Stimulated activated CD8-positive, alpha-beta memory T cell treated with anti-CD3 and anti-CD28 coated beads, Interleukin-12 subunit alpha, Interleukin-12 subunit beta, amount 100 ng/mL, for 1 hour (primary cell): Measurements from ENCODE around the gene LOX.

Experiments used
- DNase-seq: peaks from one replicate; pipeline ENCODE4 v3.0.0-alpha.2; 2020; ENCODE audit warnings: low read depth

Gene LOX, protein sequence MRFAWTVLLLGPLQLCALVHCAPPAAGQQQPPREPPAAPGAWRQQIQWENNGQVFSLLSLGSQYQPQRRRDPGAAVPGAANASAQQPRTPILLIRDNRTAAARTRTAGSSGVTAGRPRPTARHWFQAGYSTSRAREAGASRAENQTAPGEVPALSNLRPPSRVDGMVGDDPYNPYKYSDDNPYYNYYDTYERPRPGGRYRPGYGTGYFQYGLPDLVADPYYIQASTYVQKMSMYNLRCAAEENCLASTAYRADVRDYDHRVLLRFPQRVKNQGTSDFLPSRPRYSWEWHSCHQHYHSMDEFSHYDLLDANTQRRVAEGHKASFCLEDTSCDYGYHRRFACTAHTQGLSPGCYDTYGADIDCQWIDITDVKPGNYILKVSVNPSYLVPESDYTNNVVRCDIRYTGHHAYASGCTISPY

GRCh38 chr5:122078116-122079110 is at the start of gene LOX:
Gene LOX, minus strand, starts transcription at chr5:122078259. Its CDS starts 274 bp downstream, at chr5:122077985.
- DNase-seq: no peak

DNA sequence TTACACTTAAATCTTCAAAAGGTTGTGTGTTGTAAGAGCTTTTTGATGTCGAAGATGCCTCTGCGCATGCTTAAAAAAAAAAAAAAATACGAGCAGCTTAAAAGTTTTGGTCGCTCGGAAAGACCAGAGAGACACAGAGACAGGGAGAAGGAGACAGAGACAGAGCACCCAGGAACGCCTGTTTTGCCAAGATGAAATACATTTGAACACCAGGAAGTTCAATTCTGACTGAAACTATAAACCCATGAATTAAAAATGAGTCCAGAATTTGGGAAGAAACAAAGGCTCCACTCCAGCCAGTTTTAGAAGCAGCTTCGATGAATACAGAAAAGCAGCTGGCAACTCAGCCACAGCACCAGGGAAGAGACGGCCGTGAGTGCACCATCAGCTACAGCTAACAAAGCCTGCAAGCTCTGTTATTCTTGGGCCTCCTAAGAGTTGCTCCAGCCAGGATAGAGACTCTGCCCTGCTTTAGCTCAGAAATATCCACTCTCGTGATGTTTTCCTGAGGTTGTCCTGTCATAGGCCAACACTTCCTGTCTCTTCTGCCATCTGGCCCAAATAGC is 48.8 kb upstream of the LOX start:
- no peak for DNase-seq

- no peak for DNase-seq
Observed at GRCh38 chr5:122126177-122126755, 48.2 kb upstream of the LOX start.

GRCh38 chr5:122124766-122125165 is 46.7 kb upstream of the LOX start:
- no peak for DNase-seq

DNA sequence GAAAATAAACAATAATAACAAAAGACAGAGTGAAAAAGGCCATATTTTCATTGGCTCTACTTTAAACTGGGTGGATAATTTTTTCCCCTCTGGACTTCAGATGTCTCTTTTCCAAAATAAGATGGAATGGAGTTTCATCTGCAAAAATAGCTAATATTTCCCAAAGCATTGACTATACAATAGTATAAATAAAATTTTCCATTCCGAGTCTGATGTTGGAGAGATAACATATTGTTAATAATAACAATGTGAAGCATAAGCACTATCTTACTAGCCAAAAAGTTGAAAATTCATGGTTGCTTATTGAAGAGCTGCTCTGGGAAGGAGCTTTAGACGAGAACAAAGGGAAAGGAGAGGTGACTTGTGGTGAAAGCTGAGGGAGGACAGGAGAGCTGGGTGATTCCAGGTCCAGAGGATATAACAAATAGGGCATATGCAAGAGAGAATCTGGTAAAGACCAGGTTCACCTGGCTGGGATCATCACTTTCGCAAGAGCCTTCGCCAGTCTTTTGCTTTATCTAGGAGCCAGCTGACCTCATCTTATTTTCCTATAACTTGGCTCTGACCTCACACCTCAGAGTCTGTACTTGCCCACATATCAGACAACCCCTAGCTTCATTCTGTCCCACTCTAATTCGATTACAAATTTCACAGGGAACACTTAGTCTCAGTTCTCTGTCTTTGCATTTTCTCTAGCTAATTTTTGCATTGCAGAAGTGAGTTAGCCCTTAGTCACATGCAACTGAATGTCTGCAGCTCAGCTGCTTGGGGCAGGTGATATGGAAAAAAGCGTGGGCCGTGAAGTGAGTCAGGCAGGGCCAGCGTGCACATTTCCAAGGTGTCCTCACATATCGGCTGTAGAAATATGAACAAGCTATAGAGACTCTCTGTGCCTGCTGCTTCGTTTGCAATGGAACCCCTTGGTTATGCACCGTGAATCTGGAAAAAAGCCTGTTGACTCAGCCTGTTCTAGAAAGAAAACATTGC is 43.7 kb upstream of the LOX start:
- no peak for DNase-seq

DNA sequence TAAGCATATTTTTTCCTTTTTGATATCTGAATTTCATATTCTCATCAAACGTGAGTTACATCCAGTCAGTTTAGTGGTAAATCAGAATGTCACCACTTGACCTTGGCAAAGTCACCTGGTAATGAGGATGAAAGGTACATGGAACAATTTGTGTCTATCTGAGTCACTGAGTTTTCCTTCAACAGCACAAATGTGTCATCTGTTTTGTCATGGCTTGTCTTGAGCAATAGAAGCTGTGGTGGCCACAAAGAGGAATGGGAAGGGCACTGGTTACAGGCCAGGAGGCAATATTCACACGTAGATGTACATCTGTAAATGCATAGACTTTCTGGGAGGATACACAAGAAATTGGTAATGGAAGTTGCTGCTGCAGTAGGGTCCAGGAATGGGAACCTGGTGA is 42.9 kb upstream of the LOX start:
- no peak for DNase-seq

DNA sequence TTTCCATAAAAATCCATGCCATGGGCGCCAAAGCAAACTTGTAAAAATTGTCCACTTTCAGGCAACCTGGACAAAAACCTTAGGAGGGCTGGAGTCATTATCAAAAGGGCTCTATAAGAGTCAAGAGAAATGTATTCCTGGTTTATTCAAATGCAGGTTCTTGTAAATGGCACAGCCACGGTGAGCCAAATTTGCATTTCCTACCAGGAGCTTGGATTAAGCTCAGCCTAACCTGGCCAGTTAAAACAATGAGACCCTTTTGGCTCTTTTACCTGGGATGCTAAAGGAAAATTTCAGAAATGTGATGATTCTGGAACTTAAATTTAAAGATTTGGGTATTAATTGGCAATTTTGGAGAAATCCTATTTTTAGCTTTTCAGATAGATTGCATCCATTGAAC is 42.4 kb upstream of the LOX start:
- no peak for DNase-seq

DNA sequence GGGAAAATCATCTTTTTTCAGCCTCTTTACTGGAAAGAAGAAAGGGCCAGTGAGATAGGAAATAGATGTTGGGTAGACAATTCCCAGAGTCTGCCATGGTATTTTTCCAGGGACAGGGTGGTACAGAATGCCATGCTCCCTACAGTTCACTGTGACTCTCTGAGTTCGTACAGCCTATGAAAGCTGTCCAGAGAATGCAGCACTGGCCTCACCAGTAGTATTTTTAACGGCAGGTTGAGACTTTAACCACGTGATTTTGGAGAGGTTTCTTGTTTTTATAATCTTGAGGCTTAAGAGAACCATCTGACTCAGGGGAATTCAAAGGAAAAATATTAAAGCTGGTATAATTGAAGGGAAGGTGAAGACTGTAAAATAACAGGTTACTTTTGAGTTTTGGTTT is 41.1 kb upstream of the LOX start:
- DNase-seq: no peak

DNA sequence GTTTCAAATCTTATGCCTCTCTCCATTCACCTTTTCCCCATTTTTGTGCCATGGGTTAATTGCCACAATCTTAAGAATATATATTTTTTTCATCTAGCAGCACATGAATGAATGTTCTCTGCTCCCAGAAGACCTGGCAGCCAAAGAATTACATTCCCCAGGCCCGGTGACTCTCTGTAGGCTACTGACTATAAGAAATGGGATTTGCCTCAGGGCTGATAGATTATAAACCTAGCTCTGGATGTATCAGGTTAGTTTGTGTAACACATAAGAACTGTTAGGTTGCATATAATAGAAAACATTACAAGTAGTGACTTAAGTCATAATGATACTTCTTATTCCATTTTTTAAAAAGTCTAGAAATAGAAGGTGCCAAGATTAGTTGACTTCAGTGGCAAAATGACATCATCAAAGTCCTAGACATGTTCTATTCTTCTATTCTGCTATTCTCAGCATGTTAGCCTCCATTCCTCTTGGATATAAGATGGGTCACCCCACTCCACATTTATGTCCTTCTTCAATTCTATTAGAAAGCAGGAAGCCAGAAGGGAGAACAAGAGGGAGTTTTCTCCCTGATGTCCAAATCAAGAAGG is 40.4 kb upstream of the LOX start:
- no peak for DNase-seq

DNA sequence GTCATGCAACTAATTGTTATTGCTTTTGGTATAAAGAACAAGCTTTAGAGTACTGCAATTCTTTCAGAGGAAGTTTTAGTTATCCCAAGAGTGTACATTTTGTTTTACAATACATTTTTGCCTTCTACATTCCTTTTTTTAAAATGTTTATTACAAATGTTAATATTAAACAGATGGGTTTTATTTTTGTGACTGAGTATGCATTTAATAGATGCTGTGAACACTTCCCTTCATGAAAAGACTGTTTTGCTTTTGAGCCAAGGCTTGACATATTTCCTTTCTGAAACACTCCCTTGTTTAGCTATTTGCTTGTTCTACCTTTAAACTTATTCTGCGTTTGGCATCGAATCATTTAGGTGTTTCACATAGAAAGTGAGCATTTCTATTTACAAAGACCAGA is 36.4 kb upstream of the LOX start:
- no peak for DNase-seq

GRCh38 chr5:122112733-122113558 is 34.9 kb upstream of the LOX start:
- no peak for DNase-seq

GRCh38 chr5:122112063-122112462 is 34.0 kb upstream of the LOX start:
- DNase-seq: no peak

DNA sequence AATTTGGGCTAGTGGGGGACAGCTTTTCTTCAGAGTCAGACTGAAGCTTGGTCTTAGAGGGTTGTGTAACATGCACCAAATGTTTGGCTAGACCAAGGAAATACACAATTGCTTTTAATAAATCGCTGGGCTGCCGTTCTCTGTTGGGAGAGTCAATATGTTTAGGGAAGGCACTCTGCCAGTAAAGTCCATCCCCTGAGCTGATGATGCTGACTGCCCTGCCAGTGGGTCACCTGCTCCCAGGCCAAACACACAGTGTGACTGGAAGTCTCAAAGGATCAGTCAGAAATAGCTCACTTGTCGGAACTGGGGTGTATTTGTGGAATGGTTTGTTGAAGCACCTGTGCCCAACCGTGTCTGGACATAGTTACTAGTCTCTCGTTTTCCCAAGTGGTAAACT is 33.4 kb upstream of the LOX start:
- DNase-seq: no peak

DNA sequence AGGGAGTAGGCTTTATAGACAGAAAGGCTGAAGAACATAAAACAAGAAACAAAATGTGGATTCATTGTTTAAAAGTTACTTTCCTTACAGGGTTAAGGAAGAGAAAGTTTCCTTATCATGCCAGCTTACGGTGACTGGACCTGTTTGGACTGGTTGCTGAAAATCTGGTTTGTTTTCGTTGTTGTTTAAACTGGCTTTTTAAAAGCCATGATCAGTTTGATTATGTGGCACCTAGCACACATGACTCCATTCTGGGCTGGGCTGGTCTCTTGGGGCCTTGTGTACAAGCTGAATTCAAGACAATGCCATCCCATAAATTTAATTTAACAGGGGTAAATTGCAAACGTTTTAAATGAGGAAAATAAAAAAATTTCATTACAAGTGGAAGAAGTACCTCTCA is 32.9 kb upstream of the LOX start:
- no peak for DNase-seq

DNA sequence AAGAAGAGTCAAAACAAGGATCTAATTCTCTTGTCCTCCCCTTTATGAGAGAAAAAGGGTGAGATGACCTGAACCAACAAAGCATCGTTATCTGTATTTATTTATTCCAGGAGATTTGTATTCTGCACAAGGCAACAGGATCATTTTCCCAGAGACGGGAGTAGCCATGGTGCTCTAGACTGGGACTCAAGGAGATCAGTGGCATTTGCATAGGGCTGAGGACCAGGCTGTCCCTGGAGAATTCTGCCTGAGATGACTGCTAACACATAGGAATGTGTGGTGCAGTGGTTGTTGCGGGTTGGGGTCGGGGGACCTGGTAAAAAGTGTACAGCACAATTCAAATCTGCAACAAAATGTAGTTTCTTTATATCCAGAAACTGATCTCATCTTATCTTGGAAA is 29.0 kb upstream of the LOX start:
- DNase-seq: no peak

DNA sequence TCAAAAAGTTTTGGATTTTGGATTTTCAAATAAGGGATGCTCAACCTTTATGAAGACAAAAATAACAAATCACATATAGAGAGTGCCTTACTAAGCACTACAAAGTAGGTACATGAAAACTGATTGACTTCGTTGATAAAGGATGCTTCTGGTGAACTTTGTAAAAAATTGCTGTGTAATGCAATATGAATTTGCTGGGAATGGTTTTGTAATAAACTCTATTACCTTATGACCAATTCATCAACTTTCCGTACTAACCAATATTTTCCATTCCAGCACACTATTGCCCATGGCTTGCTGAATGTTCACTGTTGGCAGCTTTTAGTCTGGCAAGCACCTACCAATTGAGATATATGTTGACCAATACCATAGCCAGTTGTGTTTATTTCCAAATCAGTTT is 27.9 kb upstream of the LOX start:
- no peak for DNase-seq

GRCh38 chr5:122102825-122103224 is 24.8 kb upstream of the LOX start:
- DNase-seq: no peak

GRCh38 chr5:122101636-122102285 is 23.7 kb upstream of the LOX start:
- DNase-seq: no peak

DNA sequence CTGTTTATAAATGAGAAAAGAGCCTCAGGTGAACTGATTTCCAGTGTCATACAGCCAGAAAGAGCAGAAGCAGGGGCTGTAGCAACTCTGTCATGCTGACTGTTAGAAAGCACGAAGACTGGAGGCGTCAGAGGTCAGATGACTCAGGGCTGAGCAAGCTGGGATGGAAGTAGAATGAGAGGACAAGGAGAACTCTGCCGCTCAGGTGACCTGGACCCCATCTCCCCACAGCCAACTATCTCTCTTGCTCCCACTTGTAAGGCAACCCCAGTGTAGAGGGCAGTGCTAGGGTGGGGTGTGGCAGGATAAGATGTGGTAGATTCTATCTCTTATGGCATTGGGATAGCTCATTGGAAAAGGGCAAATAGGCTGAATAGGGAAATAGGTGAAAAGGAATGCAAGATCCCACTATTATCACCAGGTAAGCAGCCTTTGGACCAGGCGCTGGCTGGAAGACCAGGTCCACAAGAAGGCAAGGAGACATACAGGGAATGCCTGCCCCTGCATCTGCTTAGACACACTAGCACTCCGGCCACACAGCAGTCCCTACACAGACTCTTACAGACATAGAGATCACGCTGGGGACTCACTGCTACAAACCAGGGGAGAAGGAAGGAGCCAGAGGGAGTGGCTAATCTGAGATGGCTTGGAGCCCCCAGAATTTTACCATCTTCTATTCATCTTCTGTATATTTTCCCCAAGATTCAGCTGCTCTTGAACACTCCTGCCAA is 21.2 kb upstream of the LOX start:
- DNase-seq: no peak
